Measurements from ENCODE around the gene HTR1A.

HTR1A gene

GRCh38 chr5:63953217-63953616 is 9.0 kb downstream of the HTR1A start:
- no peak for DNase-seq (ENCODE audit: low read depth)
- TF ChIP-seq, protein P1, sequence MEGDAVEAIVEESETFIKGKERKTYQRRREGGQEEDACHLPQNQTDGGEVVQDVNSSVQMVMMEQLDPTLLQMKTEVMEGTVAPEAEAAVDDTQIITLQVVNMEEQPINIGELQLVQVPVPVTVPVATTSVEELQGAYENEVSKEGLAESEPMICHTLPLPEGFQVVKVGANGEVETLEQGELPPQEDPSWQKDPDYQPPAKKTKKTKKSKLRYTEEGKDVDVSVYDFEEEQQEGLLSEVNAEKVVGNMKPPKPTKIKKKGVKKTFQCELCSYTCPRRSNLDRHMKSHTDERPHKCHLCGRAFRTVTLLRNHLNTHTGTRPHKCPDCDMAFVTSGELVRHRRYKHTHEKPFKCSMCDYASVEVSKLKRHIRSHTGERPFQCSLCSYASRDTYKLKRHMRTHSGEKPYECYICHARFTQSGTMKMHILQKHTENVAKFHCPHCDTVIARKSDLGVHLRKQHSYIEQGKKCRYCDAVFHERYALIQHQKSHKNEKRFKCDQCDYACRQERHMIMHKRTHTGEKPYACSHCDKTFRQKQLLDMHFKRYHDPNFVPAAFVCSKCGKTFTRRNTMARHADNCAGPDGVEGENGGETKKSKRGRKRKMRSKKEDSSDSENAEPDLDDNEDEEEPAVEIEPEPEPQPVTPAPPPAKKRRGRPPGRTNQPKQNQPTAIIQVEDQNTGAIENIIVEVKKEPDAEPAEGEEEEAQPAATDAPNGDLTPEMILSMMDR (IDR thresholded peaks at IDR 0.05; ENCODE audit: insufficient read depth, low read depth, low read length, missing control alignments) = no peak
- H3K4me3 ChIP-seq (ENCODE audit: low read length) = no peak overlapping the region

GRCh38 chr5:63935103-63935502 is 27.1 kb downstream of the HTR1A start:
- TF ChIP-seq, protein P1 (IDR thresholded peaks at IDR 0.05; ENCODE audit: insufficient read depth, low read depth, low read length, missing control alignments) = no peak
- DNase-seq (ENCODE audit: low read depth) = no peak
- no peak overlapping the region for H3K4me3 ChIP-seq (ENCODE audit: low read length)

DNA sequence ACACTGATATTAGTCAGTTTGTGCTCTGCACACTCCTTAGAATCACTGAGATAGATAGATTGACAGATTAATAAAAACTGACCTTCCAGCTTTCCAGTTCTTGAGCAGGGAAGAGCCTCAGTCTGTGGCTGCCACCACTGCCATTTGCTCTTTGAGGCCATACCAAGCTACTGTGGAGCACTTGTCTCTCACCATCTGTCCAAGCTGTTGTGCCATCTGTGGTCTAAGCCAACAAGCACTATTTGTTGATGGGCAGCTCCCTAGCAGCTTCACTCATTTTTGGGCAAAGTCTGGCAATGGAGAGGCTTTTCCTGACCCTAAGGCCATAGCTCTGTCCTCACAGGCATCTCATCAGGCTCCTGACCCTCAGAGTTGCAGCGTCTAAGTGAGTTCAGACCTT is 30.4 kb downstream of the HTR1A start:
- TF ChIP-seq, protein P1 (IDR thresholded peaks at IDR 0.05; ENCODE audit: insufficient read depth, low read depth, low read length, missing control alignments) = no peak
- no peak for DNase-seq (ENCODE audit: low read depth)
- H3K4me3 ChIP-seq (ENCODE audit: low read length) = no peak overlapping the region

DNA sequence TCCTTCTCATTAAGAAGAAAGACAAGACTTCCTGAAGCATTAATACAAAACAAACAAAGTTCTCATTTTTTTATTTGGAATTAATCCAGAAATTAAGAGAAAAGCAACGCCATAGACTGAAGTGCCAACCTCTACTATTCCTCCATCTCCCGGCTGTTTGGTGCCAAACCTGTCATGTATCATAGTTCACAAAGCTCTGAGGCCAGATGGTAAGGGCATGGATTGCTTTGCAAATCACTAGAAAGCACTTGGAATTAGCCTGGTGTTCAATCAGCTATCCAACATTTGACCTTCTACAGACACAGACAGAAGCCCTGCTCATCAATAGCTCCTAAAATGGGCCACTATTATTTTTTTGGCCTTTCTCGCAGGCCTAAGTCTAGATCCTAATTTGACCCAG is 33.8 kb downstream of the HTR1A start:
- no peak overlapping the region for H3K4me3 ChIP-seq (ENCODE audit: low read length)
- TF ChIP-seq, protein P1 (IDR thresholded peaks at IDR 0.05; ENCODE audit: insufficient read depth, low read depth, low read length, missing control alignments) = no peak
- no peak for DNase-seq (ENCODE audit: low read depth)

DNA sequence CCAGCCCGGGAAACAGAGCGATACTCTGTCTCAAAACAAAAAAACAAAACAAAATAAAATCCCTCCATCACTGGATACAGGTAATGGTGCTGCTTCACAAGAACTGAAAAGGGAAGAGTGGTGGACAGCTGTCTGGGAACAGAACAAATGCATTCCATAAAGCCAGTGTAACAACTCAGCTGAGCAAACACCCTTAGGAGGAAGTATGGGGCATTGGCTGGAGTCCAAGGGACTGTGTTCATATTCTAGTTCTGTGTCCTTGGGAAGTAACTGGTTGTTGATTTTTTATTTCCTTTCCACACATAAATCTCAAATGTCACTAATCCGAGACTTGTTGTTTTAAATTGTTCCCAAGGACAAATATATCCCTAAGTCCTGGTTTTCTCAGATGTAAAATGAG is 38.3 kb downstream of the HTR1A start:
- no peak overlapping the region for H3K4me3 ChIP-seq (ENCODE audit: low read length)
- TF ChIP-seq, protein P1 (IDR thresholded peaks at IDR 0.05; ENCODE audit: insufficient read depth, low read depth, low read length, missing control alignments) = no peak
- DNase-seq (ENCODE audit: low read depth) = peak; percentile 88

- TF ChIP-seq, protein P1 (IDR thresholded peaks at IDR 0.05; ENCODE audit: insufficient read depth, low read depth, low read length, missing control alignments) = no peak
- DNase-seq (ENCODE audit: low read depth) = no peak
- no peak overlapping the region for H3K4me3 ChIP-seq (ENCODE audit: low read length)
Measured at GRCh38 chr5:63919763-63920478, 42.3 kb downstream of the HTR1A start.

GRCh38 chr5:63916786-63917185 is 45.5 kb downstream of the HTR1A start:
- DNase-seq (ENCODE audit: low read depth) = peak; percentile 76
- TF ChIP-seq, protein P1 (IDR thresholded peaks at IDR 0.05; ENCODE audit: insufficient read depth, low read depth, low read length, missing control alignments) = no peak

More at GRCh38 chr5:63916786-63917185, 45.5 kb downstream of the HTR1A start:
- H3K4me3 ChIP-seq (ENCODE audit: low read length) = no peak overlapping the region

All from epithelial cell of esophagus (primary cell).